ENCODE measurements around the gene ZSCAN2. TPM values are rescaled to one million over a fixed set of nuclear protein-coding genes. Genes with fewer than 3 reads are reported as not detected.

The ZSCAN2 gene
- total and polyA plus RNA-seq, 2 of the 8 experiments (the other 6 are each of a cell fraction or from before 2014, with no cell fraction given) = 23.6 to 52.4 TPM

DNA sequence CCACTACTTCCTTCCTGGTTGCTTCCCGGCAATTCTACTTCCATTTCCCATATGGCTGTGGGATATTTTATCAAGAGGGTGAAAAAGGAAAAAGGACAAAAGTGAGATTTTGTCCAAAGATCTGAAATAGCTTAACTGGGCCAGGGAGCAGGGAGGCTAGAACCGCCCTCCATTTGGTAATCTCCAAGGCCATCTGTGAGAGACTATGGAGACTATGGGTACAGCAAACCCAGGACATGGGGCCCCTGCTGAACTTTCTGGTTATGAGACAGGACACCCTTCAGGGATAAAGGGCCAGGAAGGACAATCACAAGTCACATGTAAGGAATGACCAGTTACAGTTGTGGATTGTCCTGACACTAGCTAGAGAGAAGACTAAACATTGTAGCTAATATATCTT lies 24.3 kb downstream of the ZSCAN2 start:
- H3K9ac ChIP-seq (replicated peaks in 1 of 4; ENCODE audit: extremely low read depth in 1 of 4, low read depth in 3 of 4, low read length in 3 of 4) = no peak overlapping the region
- POLR2A ChIA-PET (ENCODE audit: partially characterized antibody) = interaction anchor here (0.9 to 6.1 kb wide), 7 partner anchors 9 to 24 kb away, joined by 3 to 37 read pairs (median 11); partner anchors contain the start of gene ZSCAN2

More for the DNA sequence above, 24.3 kb downstream of the ZSCAN2 start:
- no peak overlapping the region for H4K91ac ChIP-seq (replicated peaks; ENCODE audit: insufficient read length, low read length)
- FAIRE-seq (no peak), DNase-seq (ENCODE audit: low read depth in 1 of 2, low spot score in 2 of 2) (no peak)
- CTCF ChIA-PET (ENCODE audit: partially characterized antibody) = interaction anchor here (0.9 to 6.2 kb wide), 9 partner anchors 9 to 54 kb away, joined by 3 to 51 read pairs (median 5); partner anchors contain the start of genes WDR73 and ZSCAN2
- H2BK5ac ChIP-seq (ENCODE audit: low read depth, low read length) = no peak overlapping the region
- no peak overlapping the region for H4K5ac ChIP-seq (ENCODE audit: insufficient read length, low read depth, low read length)
- H3K4me2 ChIP-seq (ENCODE audit: insufficient read depth in 1 of 2, low read depth in 2 of 2, low read length in 2 of 2) = no peak overlapping the region
- H2BK120ac ChIP-seq (replicated peaks; ENCODE audit: low read depth, low read length) = no peak overlapping the region
- H3K18ac ChIP-seq (ENCODE audit: extremely low read depth, low read length) = no peak overlapping the region
- no peaks in the 10 kb centered on the region for H3K4me1 ChIP-seq (replicated peaks in 1 of 4; ENCODE audit: control insufficient read depth in 3 of 4, insufficient read depth in 4 of 4, low read length in 3 of 4)
- H3K56ac ChIP-seq (replicated peaks; ENCODE audit: insufficient read length, low read depth, low read length) = no peak overlapping the region
- TF ChIP-seq CREB1 (IDR thresholded peaks at IDR 0.05) (no peak), CBX5 (IDR thresholded peaks at IDR 0.05; ENCODE audit: low read depth, low read length) (no peak), MAFK (IDR thresholded peaks at IDR 0.05; ENCODE audit: low read depth, low read length) (no peak), RAD21 (IDR thresholded peaks at IDR 0.05 in 1 of 2, conservative IDR thresholded peaks at IDR 0.05 in 1 of 2; ENCODE audit: low read depth in 2 of 2, low read length in 2 of 2) (no peak), KDM4A (IDR thresholded peaks at IDR 0.05; ENCODE audit: low read depth, low read length, severe bottlenecking) (no peak), POU5F1 (IDR thresholded peaks at IDR 0.05; ENCODE audit: low read depth, low read length) (no peak), KDM1A (IDR thresholded peaks at IDR 0.05; ENCODE audit: borderline replicate concordance, low read length) (no peak), BACH1 (IDR thresholded peaks at IDR 0.05; ENCODE audit: low read length) (no peak), RBBP5 (IDR thresholded peaks at IDR 0.05; ENCODE audit: borderline replicate concordance, low read depth, low read length) (no peak), CTBP2 (IDR thresholded peaks at IDR 0.05; ENCODE audit: borderline replicate concordance, insufficient read depth, insufficient read length, low read length) (no peak), SAP30 (IDR thresholded peaks at IDR 0.05; ENCODE audit: insufficient read depth, insufficient replicate concordance, low read length) (no peak), SRF (IDR thresholded peaks at IDR 0.05; ENCODE audit: low read depth, low read length) (no peak)
- peaks cover 27 to 31% of the 10 kb centered on the region in 2 experiments for H3K9me3 ChIP-seq (ENCODE audit: insufficient read depth in 2 of 2, low read depth in 1 of 2, low read length in 1 of 2)
- H3K36me3 ChIP-seq (ENCODE audit: control insufficient read depth in 2 of 4, insufficient read depth in 4 of 4, low read length in 3 of 4) = peaks cover 22 to 31% (median 24%) of the 10 kb centered on the region in 4 experiments
- H3K4ac ChIP-seq (replicated peaks; ENCODE audit: insufficient read length, low read depth, low read length) = no peak overlapping the region
- 96% methylated on average over 2 of the region's 2 CpGs; no CpG with 5 or more reads in 1 of the 2 experiments for WGBS, 2 experiments (ENCODE audit: extremely low coverage in 1 of 2, insufficient coverage in 1 of 2, insufficient read length in 1 of 2, insufficient replicate concordance in 2 of 2, low coverage in 1 of 2, low lambda C conversion rate in 2 of 2, missing lambda C conversion rate in 1 of 2)
- H3K27ac ChIP-seq (ENCODE audit: low read depth, low read length) = no peak overlapping the region
- no peaks in the 10 kb centered on the region for H3K23me2 ChIP-seq (ENCODE audit: low read depth, low read length)
- no peak overlapping the region for H2BK12ac ChIP-seq (ENCODE audit: low read depth, low read length)
- H3K14ac ChIP-seq (ENCODE audit: insufficient read length) = no peak overlapping the region
- H2AFZ ChIP-seq (ENCODE audit: low read length) = no peak overlapping the region
- H3K79me1 ChIP-seq (ENCODE audit: low read depth, low read length) = peaks cover 2% of the 10 kb centered on the region
- H2BK15ac ChIP-seq (ENCODE audit: low read length) = no peak overlapping the region
- H2BK20ac ChIP-seq (ENCODE audit: low read length) = no peak overlapping the region
- no peak overlapping the region for H2AK5ac ChIP-seq (ENCODE audit: low read depth, low read length)
- no peak overlapping the region for H3K23ac ChIP-seq (ENCODE audit: insufficient read length)
- H4K8ac ChIP-seq (ENCODE audit: extremely low read depth, insufficient read depth, low read length) = no peak overlapping the region
- H3K4me3 ChIP-seq (ENCODE audit: extremely low read depth in 1 of 4, insufficient read depth in 2 of 4, low read depth in 3 of 4, low read length in 4 of 4) = no peak overlapping the region
- H3K79me2 ChIP-seq (ENCODE audit: control insufficient read depth in 1 of 2, insufficient read depth in 2 of 2, low read length in 2 of 2) = peaks cover 0 to 10% of the 10 kb centered on the region in 2 experiments; a peak in 2 of 4 replicates
- no peaks in the 10 kb centered on the region; a peak in 1 of 7 replicates for H3K27me3 ChIP-seq (replicated peaks in 1 of 4; ENCODE audit: control insufficient read depth in 3 of 4, extremely low read depth in 1 of 4, insufficient read depth in 3 of 4, low read length in 3 of 4)
- peaks cover 0 to 5% of the 10 kb centered on the region in 2 experiments for H4K20me1 ChIP-seq (replicated peaks in 1 of 2; ENCODE audit: control insufficient read depth in 1 of 2, insufficient read depth in 2 of 2, low read length in 2 of 2)

All from H1 (cell line).